Measurements from ENCODE around the gene GIGYF1.
"Not testable (repeated sequence)": the region's sequence is repeated elsewhere in the genome, so short reads cannot be mapped to it uniquely, and the experiment has no call there.

The GIGYF1 gene

DNA sequence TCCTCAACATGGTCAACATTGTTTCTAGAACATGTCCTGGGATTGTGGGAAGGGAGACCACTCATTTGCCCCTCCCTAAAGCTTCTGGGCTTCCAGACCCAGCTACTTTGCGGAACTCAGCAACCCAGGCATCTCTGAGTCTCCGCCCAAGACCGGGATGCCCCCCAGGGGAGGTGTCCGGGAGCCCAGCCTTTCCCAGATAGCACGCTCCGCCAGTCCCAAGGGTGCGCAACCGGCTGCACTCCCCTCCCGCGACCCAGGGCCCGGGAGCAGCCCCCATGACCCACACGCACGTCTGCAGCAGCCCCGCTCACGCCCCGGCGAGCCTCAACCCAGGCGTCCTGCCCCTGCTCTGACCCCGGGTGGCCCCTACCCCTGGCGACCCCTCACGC is 26.2 kb upstream of the GIGYF1 start, which contains the start of gene EPO:
Gene EPO, plus strand, starts transcription at position 190 of the 392 bp plus-strand sequence. CDS start 513 bp downstream, outside the sequence.
- no peak for DNase-seq (ENCODE audit: low read depth)
- TF ChIP-seq, protein P1, sequence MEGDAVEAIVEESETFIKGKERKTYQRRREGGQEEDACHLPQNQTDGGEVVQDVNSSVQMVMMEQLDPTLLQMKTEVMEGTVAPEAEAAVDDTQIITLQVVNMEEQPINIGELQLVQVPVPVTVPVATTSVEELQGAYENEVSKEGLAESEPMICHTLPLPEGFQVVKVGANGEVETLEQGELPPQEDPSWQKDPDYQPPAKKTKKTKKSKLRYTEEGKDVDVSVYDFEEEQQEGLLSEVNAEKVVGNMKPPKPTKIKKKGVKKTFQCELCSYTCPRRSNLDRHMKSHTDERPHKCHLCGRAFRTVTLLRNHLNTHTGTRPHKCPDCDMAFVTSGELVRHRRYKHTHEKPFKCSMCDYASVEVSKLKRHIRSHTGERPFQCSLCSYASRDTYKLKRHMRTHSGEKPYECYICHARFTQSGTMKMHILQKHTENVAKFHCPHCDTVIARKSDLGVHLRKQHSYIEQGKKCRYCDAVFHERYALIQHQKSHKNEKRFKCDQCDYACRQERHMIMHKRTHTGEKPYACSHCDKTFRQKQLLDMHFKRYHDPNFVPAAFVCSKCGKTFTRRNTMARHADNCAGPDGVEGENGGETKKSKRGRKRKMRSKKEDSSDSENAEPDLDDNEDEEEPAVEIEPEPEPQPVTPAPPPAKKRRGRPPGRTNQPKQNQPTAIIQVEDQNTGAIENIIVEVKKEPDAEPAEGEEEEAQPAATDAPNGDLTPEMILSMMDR (IDR thresholded peaks at IDR 0.05; ENCODE audit: insufficient read depth, low read depth, low read length, missing control alignments): no peak
- H3K4me3 ChIP-seq (ENCODE audit: low read length): peak within 1 kb of the TSS; percentile 2

DNA sequence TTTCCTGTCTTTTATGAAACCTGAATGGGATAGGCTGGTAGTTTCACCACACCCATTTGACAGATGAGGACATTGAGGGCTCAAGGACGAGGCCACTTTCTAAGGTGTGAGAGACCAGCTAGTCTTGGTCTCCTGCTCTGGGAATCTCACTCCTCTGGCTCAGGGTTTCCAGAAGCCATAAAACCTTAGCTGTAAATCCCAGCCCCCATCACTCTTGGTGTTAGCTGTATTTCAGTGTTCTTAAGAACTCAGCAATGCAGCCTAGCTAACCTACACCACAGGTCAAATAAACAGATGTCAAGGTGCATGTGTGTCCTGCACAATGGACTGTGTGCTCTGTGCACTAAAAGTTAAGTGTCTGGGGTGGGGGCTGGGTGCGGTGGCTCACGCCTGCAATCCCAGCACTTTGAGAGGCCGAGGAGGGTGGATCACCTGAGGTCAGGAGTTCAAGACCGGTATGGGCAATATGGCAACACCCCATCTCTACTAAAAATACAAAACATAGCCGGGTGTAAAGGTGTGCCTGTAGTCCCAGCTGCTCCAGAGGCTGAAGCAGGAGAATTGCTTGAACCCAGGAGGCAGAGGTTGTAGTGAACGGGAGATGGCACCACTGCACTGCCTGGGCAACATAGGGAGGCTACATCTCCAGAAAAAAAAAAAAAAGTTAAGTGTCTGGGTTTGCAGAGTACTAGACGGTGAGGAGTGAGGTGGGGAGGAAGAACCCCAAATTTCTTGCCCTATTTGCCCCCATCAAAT is 25.7 kb upstream of the GIGYF1 start:
- TF ChIP-seq, protein P1 (IDR thresholded peaks at IDR 0.05; ENCODE audit: insufficient read depth, low read depth, low read length, missing control alignments): peak; percentile 59
- DNase-seq (ENCODE audit: low read depth): peak; percentile 66
- no peak overlapping the region for H3K4me3 ChIP-seq (ENCODE audit: low read length)

DNA sequence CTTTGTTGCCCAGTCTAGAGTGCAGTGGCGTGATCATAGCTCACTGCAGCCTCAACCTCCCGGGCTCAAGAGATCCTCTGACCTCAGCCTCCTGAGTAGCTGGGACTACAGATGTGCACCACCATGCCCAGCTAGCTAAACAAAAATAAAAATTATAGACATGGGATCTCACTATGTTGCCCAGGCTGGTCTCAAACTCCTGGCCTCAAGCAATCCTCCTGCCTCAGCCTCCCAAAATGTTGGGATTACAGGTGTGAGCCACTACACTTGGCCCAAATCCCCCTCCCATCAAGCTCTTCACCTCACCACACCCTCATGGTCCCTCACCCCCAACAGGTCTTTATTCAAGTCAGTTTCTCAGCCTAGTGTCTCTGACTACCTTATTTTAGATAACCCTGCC is 23.0 kb upstream of the GIGYF1 start:
- not testable (repeated sequence) for H3K4me3 ChIP-seq (ENCODE audit: low read length); DNase-seq (ENCODE audit: low read depth)

DNA sequence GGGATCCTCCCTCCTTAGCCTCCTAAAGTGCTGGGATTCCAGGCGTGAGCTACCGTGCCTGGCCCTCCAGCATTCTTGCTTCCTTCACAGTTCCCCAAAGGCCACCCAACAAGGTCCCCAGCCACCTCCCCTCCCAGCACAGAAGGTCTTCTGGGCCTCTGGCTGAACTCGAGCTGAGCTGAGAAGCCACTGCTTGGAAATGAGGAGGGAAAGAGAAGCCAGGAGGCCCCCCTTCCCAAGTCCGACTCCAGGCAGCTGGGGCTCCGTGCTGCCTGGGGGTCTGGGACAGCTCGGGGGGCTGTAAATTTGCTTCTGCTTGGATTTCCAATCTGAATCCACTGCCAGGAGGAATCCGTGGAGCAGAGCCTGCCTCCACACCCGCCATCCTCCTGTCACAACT is 20.7 kb upstream of the GIGYF1 start:
- TF ChIP-seq, protein P1 (IDR thresholded peaks at IDR 0.05; ENCODE audit: insufficient read depth, low read depth, low read length, missing control alignments): no peak
- no peak overlapping the region for H3K4me3 ChIP-seq (ENCODE audit: low read length)
- no peak for DNase-seq (ENCODE audit: low read depth)

DNA sequence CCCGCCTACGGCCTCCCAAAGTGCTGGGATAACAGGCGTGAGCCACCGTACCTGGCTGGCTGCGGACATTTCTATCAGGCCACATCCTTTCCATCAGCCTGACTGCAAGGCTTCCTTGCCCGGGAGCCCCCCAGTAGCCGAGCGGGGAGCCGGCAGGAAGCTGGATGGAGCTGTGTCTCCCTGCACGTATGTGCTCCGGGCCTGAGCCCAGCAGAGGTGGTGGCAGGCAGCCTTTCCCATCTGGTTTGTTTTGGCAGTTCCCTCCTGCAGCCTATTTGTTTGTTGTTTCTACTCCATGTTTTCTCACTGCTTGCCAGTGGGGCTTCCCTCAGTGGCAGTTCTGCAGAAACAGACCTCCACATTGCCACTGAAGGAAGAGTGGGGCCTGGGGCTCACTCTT is 17.3 kb upstream of the GIGYF1 start:
- TF ChIP-seq, protein P1 (IDR thresholded peaks at IDR 0.05; ENCODE audit: insufficient read depth, low read depth, low read length, missing control alignments): no peak
- H3K4me3 ChIP-seq (ENCODE audit: low read length): no peak overlapping the region
- DNase-seq (ENCODE audit: low read depth): no peak

DNA sequence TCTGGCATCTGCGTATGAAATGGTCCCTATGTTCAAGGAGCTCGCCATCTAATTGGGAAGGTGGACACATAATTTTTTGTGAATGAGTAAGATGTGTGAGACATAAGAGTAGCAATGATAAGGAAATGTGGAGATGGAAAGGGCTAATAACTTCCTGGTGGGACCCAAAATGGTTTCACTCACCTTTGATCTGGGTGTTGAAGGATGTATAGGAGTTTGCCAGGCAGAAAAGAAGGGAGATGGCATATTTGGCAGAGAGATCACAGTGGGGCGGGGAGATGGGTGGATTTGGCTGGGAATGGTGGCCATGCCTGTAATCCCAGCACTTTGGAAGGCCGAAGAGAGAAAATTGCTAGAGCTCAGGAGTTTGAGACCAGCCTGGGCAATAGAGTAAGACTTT is 16.4 kb upstream of the GIGYF1 start:
- no peak overlapping the region for H3K4me3 ChIP-seq (ENCODE audit: low read length)
- TF ChIP-seq, protein P1 (IDR thresholded peaks at IDR 0.05; ENCODE audit: insufficient read depth, low read depth, low read length, missing control alignments): no peak
- DNase-seq (ENCODE audit: low read depth): no peak

DNA sequence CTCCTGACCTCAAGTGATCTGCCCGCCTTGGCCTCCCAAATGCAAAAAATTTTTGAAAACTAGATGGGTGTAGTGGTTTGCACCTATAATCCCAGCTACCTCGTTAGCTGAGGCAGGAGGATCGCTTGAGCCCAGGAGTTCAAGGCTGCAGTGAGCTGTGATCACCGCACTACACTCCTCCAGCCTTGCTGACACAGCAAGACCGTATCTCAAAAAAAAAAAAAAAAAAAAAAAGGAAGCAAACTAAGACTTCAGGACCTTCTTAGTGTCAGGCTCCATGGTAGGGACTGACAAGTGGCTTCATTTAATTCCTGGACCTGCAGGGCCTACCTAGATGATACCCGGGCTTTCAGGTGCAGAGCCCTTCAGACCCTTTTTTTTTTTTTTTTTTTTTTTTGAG is 14.3 kb upstream of the GIGYF1 start:
- DNase-seq (ENCODE audit: low read depth): no peak
- no peak overlapping the region for H3K4me3 ChIP-seq (ENCODE audit: low read length)
- TF ChIP-seq, protein P1 (IDR thresholded peaks at IDR 0.05; ENCODE audit: insufficient read depth, low read depth, low read length, missing control alignments): no peak
